Activated T-helper 1 cell treated with Interleukin-2 at 50 U/mL for 16 hours (primary cell): ENCODE results near the gene TMCC1.
"Not testable (repeated sequence)": the region's sequence is repeated elsewhere in the genome, so short reads cannot be mapped to it uniquely, and the experiment has no call there.

Experiments
- DNase-seq: peaks from one replicate; pipeline ENCODE4 v3.0.0-alpha.2; 2020; ENCODE audit warnings: low read depth

TMCC1 gene

GRCh38 chr3:129620828-129621559, 272.5 kb downstream of the TMCC1 start:
- no peak for DNase-seq

- no peak for DNase-seq
Measured at GRCh38 chr3:129619726-129620162, 273.8 kb downstream of the TMCC1 start.

GRCh38 chr3:129618901-129619671, 274.4 kb downstream of the TMCC1 start:
- no peak for DNase-seq

GRCh38 chr3:129618186-129618820, 275.2 kb downstream of the TMCC1 start:
- DNase-seq, result no peak

- no peak for DNase-seq
Measured at GRCh38 chr3:129617381-129618185, 275.9 kb downstream of the TMCC1 start.

GRCh38 chr3:129616713-129617112, 276.8 kb downstream of the TMCC1 start:
- DNase-seq, result no peak

GRCh38 chr3:129616291-129616690, 277.2 kb downstream of the TMCC1 start:
- no peak for DNase-seq

- no peak for DNase-seq
Measured at GRCh38 chr3:129615751-129616281, 277.7 kb downstream of the TMCC1 start.

GRCh38 chr3:129614927-129615363, 278.6 kb downstream of the TMCC1 start:
- no peak for DNase-seq

- DNase-seq, result no peak
Measured at GRCh38 chr3:129614435-129614834, 279.1 kb downstream of the TMCC1 start.

GRCh38 chr3:129613367-129613740, 280.2 kb downstream of the TMCC1 start:
- DNase-seq, result no peak

- DNase-seq, result no peak
Measured at GRCh38 chr3:129612534-129613366, 280.8 kb downstream of the TMCC1 start.

GRCh38 chr3:129611812-129612533, 281.5 kb downstream of the TMCC1 start:
- DNase-seq, result no peak

- no peak for DNase-seq
Measured at GRCh38 chr3:129611446-129611800, 282.1 kb downstream of the TMCC1 start.

- not testable (repeated sequence) for DNase-seq
Measured at GRCh38 chr3:129610794-129611445, 282.6 kb downstream of the TMCC1 start.

- DNase-seq, result no peak
Measured at GRCh38 chr3:129610276-129610675, 283.2 kb downstream of the TMCC1 start.

GRCh38 chr3:129609591-129610182, 283.8 kb downstream of the TMCC1 start:
- DNase-seq, result no peak

GRCh38 chr3:129608936-129609590, 284.4 kb downstream of the TMCC1 start:
- no peak for DNase-seq
